ENCODE results near the gene RASA3.

Gene RASA3

GRCh38 chr13:114073881-114074612, 58.4 kb downstream of the RASA3 start:
- H3K27me3 Mint-ChIP-seq: no peaks in the 10 kb centered on the region
- H3K4me1 Mint-ChIP-seq: peaks cover 50% of the 10 kb centered on the region
- ATAC-seq (no peak), DNase-seq (no peak)
- no peaks in the 10 kb centered on the region for H3K9me3 Mint-ChIP-seq
- no peak overlapping the region for H3K4me3 Mint-ChIP-seq
- H3K27ac Mint-ChIP-seq: peak overlapping the region in 1 of 2 donors; percentile 20

- Mint-ChIP-seq H3K4me1 (peaks cover 52% of the 10 kb centered on the region), H3K9me3 (no peaks in the 10 kb centered on the region), H3K4me3 (no peak overlapping the region), H3K27ac (no peak overlapping the region), H3K27me3 (no peaks in the 10 kb centered on the region)
- DNase-seq (no peak), ATAC-seq (no peak)
Observed at GRCh38 chr13:114072421-114072820, 60.0 kb downstream of the RASA3 start.

- ATAC-seq (no peak), DNase-seq (no peak)
- H3K4me1 Mint-ChIP-seq: peaks cover 54% of the 10 kb centered on the region
- H3K27ac Mint-ChIP-seq: peak overlapping the region in 1 of 2 donors; percentile 57
- no peak overlapping the region for H3K4me3 Mint-ChIP-seq
- H3K9me3 Mint-ChIP-seq: no peaks in the 10 kb centered on the region
- H3K27me3 Mint-ChIP-seq: no peaks in the 10 kb centered on the region
Observed at GRCh38 chr13:114071991-114072390, 60.4 kb downstream of the RASA3 start.

- H3K27me3 Mint-ChIP-seq: no peaks in the 10 kb centered on the region
- H3K27ac Mint-ChIP-seq: no peak overlapping the region
- DNase-seq (no peak), ATAC-seq (no peak)
- no peaks in the 10 kb centered on the region for H3K9me3 Mint-ChIP-seq
- H3K4me3 Mint-ChIP-seq: no peak overlapping the region
- peaks cover 54% of the 10 kb centered on the region for H3K4me1 Mint-ChIP-seq
Observed at GRCh38 chr13:114071410-114071809, 61.0 kb downstream of the RASA3 start.

- DNase-seq: no peak
- Mint-ChIP-seq H3K4me3 (no peak overlapping the region), H3K27ac (no peak overlapping the region), H3K27me3 (no peaks in the 10 kb centered on the region), H3K4me1 (peaks cover 64% of the 10 kb centered on the region), H3K9me3 (no peaks in the 10 kb centered on the region)
- ATAC-seq: no peak
Observed at GRCh38 chr13:114070098-114070799, 62.2 kb downstream of the RASA3 start.

- no peak for DNase-seq
- no peak for ATAC-seq
- H3K4me1 Mint-ChIP-seq: peaks cover 66% of the 10 kb centered on the region
- no peaks in the 10 kb centered on the region for H3K27me3 Mint-ChIP-seq
- H3K27ac Mint-ChIP-seq: peak overlapping the region in 1 of 2 donors; percentile 49
- no peak overlapping the region for H3K4me3 Mint-ChIP-seq
- H3K9me3 Mint-ChIP-seq: no peaks in the 10 kb centered on the region
Observed at GRCh38 chr13:114069376-114070097, 62.9 kb downstream of the RASA3 start.

GRCh38 chr13:114068656-114069318, 63.6 kb downstream of the RASA3 start:
- H3K27ac Mint-ChIP-seq: peak overlapping the region in 1 of 2 donors; percentile 49
- DNase-seq (no peak), ATAC-seq (no peak)
- peaks cover 68% of the 10 kb centered on the region for H3K4me1 Mint-ChIP-seq
- no peaks in the 10 kb centered on the region for H3K9me3 Mint-ChIP-seq
- H3K4me3 Mint-ChIP-seq: peak overlapping the region in 1 of 2 donors; percentile 78
- H3K27me3 Mint-ChIP-seq: no peaks in the 10 kb centered on the region

GRCh38 chr13:114067886-114068651, 64.4 kb downstream of the RASA3 start:
- peak; percentile 38 to 53 for DNase-seq
- Mint-ChIP-seq H3K4me3 (peak overlapping the region; percentile 71 to 78), H3K9me3 (no peaks in the 10 kb centered on the region), H3K27me3 (no peaks in the 10 kb centered on the region), H3K4me1 (peaks cover 74% of the 10 kb centered on the region), H3K27ac (peak overlapping the region; percentile 63 to 97)
- ATAC-seq: peak; percentile 11

GRCh38 chr13:114067381-114067885, 65.0 kb downstream of the RASA3 start:
- peak; percentile 62 for ATAC-seq
- Mint-ChIP-seq H3K27ac (peak overlapping the region; percentile 63 to 97), H3K4me1 (peaks cover 77% of the 10 kb centered on the region), H3K27me3 (no peaks in the 10 kb centered on the region), H3K9me3 (no peaks in the 10 kb centered on the region), H3K4me3 (peak overlapping the region; percentile 71 to 78)
- peak; percentile 48 to 50 for DNase-seq

GRCh38 chr13:114066956-114067355, 65.5 kb downstream of the RASA3 start:
- DNase-seq (no peak), ATAC-seq (peak; percentile 21)
- H3K27me3 Mint-ChIP-seq: no peaks in the 10 kb centered on the region
- H3K9me3 Mint-ChIP-seq: no peaks in the 10 kb centered on the region
- peak overlapping the region; percentile 81 to 96 for H3K4me3 Mint-ChIP-seq
- peak overlapping the region; percentile 63 to 89 for H3K27ac Mint-ChIP-seq
- H3K4me1 Mint-ChIP-seq: peaks cover 77% of the 10 kb centered on the region

GRCh38 chr13:114065926-114066774, 66.3 kb downstream of the RASA3 start:
- peak overlapping the region; percentile 85 to 98 for H3K27ac Mint-ChIP-seq
- peak overlapping the region; percentile 81 to 96 for H3K4me3 Mint-ChIP-seq
- H3K4me1 Mint-ChIP-seq: peaks cover 82% of the 10 kb centered on the region
- no peaks in the 10 kb centered on the region for H3K27me3 Mint-ChIP-seq
- DNase-seq (peak; percentile 44 to 52), ATAC-seq (peak; percentile 19)
- H3K9me3 Mint-ChIP-seq: no peaks in the 10 kb centered on the region

GRCh38 chr13:114065141-114065925, 67.1 kb downstream of the RASA3 start:
- peak overlapping the region; percentile 81 to 96 for H3K4me3 Mint-ChIP-seq
- H3K27ac Mint-ChIP-seq: peak overlapping the region; percentile 93 to 98
- peaks cover 85% of the 10 kb centered on the region for H3K4me1 Mint-ChIP-seq
- peak; percentile 86 for ATAC-seq
- DNase-seq: peak; percentile 72 to 84
- H3K9me3 Mint-ChIP-seq: no peaks in the 10 kb centered on the region
- H3K27me3 Mint-ChIP-seq: no peaks in the 10 kb centered on the region

GRCh38 chr13:114064450-114065140, 67.8 kb downstream of the RASA3 start:
- H3K27me3 Mint-ChIP-seq: no peaks in the 10 kb centered on the region
- ATAC-seq (no peak), DNase-seq (no peak)
- peak overlapping the region; percentile 81 to 98 for H3K27ac Mint-ChIP-seq
- peaks cover 92% of the 10 kb centered on the region for H3K4me1 Mint-ChIP-seq
- peak overlapping the region; percentile 81 to 96 for H3K4me3 Mint-ChIP-seq
- H3K9me3 Mint-ChIP-seq: no peaks in the 10 kb centered on the region
